T-helper 22 cell (primary cell): Measurements from ENCODE around the gene SCD.
"Not testable (repeated sequence)": the region's sequence is repeated elsewhere in the genome, so short reads cannot be mapped to it uniquely, and the experiment has no call there.

Experiments
- DNase-seq: peaks from one replicate; pipeline ENCODE4 v3.0.0-alpha.2; 2020; ENCODE audit warnings: low read depth

SCD gene

DNA sequence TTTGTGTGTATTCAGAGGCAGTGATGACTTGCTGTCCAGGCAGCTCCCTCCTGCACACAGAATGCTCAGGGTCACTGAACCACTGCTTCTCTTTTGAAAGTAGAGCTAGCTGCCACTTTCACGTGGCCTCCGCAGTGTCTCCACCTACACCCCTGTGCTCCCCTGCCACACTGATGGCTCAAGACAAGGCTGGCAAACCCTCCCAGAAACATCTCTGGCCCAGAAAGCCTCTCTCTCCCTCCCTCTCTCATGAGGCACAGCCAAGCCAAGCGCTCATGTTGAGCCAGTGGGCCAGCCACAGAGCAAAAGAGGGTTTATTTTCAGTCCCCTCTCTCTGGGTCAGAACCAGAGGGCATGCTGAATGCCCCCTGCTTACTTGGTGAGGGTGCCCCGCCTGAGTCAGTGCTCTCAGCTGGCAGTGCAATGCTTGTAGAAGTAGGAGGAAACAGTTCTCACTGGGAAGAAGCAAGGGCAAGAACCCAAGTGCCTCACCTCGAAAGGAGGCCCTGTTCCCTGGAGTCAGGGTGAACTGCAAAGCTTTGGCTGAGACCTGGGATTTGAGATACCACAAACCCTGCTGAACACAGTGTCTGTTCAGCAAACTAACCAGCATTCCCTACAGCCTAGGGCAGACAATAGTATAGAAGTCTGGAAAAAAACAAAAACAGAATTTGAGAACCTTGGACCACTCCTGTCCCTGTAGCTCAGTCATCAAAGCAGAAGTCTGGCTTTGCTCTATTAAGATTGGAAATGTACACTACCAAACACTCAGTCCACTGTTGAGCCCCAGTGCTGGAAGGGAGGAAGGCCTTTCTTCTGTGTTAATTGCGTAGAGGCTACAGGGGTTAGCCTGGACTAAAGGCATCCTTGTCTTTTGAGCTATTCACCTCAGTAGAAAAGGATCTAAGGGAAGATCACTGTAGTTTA, 15.8 kb downstream of the SCD start:
- DNase-seq = no peak

- DNase-seq = no peak
These were observed 17.1 kb downstream of the SCD start for GRCh38 chr10:100364175-100364574.

GRCh38 chr10:100364735-100365391, 17.8 kb downstream of the SCD start:
- no peak for DNase-seq

GRCh38 chr10:100368721-100369120, 21.7 kb downstream of the SCD start:
- no peak for DNase-seq

- DNase-seq = no peak
These were observed 23.9 kb downstream of the SCD start for GRCh38 chr10:100370714-100371481.

GRCh38 chr10:100371482-100372027, 24.5 kb downstream of the SCD start:
- DNase-seq = no peak

DNA sequence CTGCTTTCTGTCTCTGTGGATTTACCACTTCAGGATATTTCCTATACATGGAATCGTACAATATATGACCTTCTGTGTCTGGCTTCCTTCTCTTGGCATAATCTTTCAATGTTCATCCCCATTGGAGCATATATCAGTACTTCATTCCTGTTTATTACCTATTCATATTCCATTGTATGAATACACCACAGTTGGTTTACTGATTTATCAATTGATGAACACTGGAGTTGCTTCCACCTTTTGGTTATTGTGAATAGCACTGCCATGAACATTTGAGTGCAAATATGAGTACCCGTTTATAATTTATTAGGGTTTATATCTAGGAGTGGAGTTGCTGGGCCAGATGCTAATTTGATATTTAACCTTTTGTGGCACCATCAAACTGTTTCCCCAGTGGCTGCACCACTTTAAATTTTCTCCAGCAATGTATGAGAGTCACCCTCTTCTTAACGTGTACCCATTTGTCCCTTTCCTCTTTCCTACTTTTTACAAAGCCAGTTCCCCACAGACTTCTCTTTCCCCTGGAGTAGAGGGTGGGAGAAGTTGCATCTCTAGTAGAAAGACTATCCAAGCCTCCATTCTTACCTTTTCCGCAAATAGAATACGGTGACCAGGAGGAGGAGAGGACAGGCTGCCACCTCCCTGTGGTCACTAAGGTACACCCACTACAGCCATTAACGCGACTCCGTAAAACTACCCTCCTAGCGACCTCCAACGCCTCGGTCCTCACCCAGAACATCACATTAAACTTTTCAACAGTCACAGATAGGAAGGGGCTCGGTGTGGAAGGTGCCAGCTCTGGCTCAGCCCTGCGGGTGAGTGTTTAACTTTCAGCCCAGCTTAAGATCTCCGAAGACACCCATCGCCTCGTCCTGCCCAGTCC, 25.6 kb downstream of the SCD start:
- no peak for DNase-seq

- peak; percentile 71 for DNase-seq
These were observed 26.5 kb downstream of the SCD start for GRCh38 chr10:100373298-100374199.

DNA sequence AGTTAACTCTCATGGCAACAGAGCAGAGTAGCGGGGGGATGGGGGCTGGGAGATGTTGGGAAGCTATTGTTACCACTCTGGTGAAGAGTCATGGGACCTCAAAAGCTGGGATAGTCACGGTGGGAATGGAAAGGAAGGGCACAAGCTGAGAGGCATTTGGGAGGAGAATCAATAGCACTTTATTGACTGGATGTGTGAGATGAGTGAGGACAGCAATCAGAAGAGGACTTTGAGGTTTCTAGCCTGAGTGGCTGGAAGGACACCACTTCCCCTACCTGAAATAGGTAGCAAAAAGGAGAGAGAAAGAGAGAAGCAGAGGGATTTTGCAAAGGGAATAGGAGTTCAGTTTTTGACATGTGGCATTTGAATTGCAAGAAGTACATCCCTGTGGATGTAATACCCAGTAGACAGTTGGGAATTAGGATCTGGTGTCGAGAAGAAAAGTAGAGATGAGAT, 27.2 kb downstream of the SCD start:
- DNase-seq = no peak

GRCh38 chr10:100374677-100375353, 27.8 kb downstream of the SCD start:
- DNase-seq = not testable (repeated sequence)

DNA sequence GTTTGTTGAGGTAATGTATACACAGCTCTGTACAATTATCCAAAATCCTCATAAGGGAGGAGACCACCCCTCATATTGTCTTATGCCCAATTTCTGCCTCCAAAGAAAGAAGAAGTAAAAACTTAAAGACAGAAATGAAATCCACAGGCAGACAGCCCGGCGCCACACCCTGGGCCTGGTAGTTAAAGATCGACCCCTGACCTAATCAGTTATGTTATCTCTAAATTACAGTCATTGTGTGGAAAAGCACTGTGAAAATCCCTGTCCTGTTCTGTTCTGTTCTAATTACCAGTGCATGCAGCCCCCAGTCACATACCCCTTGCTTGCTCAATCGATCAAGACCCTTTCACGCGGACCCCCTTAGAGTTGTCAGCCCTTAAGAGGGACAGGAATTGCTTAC, 29.6 kb downstream of the SCD start:
- DNase-seq = not testable (repeated sequence)

DNA sequence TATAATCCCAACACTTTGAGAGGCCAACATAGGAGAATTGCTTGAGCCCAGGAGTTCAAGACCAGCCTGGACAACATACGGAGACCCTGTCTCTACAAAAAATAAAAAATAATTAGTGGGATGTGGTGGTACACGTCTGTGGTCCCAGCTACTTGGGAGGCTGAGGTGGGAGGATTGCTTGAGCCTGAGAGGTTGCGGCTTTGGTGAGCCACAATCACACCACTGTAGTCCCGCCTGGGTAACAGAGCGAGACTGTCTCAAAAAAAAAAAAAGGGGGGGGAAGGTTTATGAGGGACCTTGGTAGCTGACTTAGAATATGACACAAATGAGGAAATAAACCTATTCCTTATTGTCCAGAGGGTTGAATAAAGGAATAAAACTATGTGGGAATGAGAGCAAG, 30.8 kb downstream of the SCD start:
- DNase-seq = no peak

DNA sequence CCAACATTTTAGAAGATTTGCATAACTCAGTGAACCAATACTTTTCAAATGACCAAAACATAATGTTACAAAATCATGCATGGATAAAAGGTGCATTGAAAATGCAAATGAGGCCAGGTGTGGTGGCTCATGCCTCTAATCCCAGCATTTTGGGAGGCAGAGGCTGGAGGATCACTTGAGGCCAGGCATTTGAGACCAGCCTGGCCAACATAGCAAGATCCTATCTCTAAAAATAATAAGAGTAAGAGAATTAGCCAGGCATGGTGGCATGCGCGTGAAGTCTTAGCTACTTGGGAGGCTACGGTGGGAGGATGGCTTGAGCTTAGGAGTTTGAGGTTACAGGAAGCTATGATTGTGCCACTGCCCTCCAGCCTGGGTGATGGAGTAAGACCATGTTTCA, 33.4 kb downstream of the SCD start:
- DNase-seq = no peak

GRCh38 chr10:100382553-100382952, 35.5 kb downstream of the SCD start:
- no peak for DNase-seq

DNA sequence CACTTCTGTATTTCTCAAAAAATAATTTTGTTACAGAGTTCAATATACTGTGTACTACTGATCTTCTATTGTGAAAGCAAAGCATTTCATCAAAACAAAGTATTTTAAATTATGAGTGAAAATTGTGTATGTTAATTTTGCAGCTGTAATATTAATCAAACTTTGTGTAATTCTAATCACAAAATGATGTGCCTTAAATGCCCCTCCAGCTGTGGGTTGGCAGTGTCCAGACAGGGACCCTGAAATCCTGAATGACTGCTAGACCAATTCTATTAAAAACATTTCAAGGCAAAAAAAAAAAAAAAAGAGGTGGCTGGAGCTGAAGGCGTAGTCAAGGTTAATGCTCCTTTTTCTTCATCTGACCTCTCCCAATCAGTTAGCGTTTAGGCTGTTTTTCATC, 36.2 kb downstream of the SCD start:
- no peak for DNase-seq

- DNase-seq = no peak
These were observed 44.4 kb downstream of the SCD start for GRCh38 chr10:100391163-100392002.

DNA sequence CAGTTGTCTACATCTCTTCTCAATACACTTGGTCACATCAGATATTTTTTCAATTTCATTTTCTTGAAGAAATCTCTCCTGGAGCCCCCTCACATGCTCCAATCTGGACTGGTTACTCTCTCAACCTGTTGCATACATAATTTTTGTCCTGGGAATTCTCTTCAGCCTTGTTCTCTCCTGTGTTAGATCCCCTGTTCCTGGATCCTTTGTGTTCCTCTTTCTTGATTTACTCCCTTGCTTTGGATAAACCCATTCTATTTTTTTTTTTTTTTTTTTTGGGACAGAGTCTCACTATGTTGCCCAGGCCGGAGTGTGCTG, 45.6 kb downstream of the SCD start:
- DNase-seq = no peak

GRCh38 chr10:100395626-100396025, 48.6 kb downstream of the SCD start:
- no peak for DNase-seq

DNA sequence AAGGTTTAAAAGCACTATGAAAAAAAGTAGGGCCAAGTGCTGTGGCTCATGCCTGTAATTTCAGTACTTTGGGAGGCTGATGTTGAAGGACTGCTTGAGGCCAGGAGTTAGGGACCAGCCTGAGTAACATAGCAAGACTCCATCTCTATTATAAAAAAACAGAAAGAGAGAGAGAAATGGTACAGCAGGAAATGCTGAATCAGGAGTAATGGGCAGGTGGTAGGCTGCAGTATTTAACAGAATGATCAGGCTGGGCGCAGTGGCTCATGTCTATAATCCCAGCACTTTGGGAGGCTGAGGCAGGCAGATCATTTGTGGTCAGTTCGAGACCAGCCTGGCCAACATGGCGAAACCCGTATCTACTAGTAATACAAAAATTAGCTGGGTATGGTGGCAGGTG, 49.6 kb downstream of the SCD start:
- DNase-seq = no peak
